Stimulated activated effector memory CD8-positive, alpha-beta T cell treated with anti-CD3 and anti-CD28 coated beads, Interleukin-12 subunit alpha, Interleukin-12 subunit beta, amount 100 ng/mL, for 72 hours (primary cell): ENCODE results near the gene HPCAL1.

Source experiments
- ATAC-seq: fragments of 150-1000 bp; cut with Tn5 transposase; 2 replicates; pipeline ENCODE4 v1.10.0; 2021
- DNase-seq, 2 donors: peaks; one replicate each; pipeline ENCODE4 v3.0.0; 2021 to 2022; ENCODE audit warnings: low spot score in 2 of 2
- H3K27ac Mint-ChIP-seq: one replicate; pipeline ENCODE4 v1.8.0; 2022; ENCODE audit warnings: mild to moderate bottlenecking, mixed read lengths
- H3K36me3 Mint-ChIP-seq: one replicate; pipeline ENCODE4 v1.8.0; 2022; ENCODE audit warnings: mild to moderate bottlenecking, mixed read lengths
- H3K4me1 Mint-ChIP-seq: one replicate; pipeline ENCODE4 v1.8.0; 2022; ENCODE audit warnings: mixed read lengths
- H3K4me3 Mint-ChIP-seq: one replicate; pipeline ENCODE4 v1.8.0; 2022; ENCODE audit warnings: mild to moderate bottlenecking, mixed read lengths
- H3K9me3 Mint-ChIP-seq: one replicate; pipeline ENCODE4 v1.8.0; 2022; ENCODE audit warnings: mixed read lengths

HPCAL1 gene

DNA sequence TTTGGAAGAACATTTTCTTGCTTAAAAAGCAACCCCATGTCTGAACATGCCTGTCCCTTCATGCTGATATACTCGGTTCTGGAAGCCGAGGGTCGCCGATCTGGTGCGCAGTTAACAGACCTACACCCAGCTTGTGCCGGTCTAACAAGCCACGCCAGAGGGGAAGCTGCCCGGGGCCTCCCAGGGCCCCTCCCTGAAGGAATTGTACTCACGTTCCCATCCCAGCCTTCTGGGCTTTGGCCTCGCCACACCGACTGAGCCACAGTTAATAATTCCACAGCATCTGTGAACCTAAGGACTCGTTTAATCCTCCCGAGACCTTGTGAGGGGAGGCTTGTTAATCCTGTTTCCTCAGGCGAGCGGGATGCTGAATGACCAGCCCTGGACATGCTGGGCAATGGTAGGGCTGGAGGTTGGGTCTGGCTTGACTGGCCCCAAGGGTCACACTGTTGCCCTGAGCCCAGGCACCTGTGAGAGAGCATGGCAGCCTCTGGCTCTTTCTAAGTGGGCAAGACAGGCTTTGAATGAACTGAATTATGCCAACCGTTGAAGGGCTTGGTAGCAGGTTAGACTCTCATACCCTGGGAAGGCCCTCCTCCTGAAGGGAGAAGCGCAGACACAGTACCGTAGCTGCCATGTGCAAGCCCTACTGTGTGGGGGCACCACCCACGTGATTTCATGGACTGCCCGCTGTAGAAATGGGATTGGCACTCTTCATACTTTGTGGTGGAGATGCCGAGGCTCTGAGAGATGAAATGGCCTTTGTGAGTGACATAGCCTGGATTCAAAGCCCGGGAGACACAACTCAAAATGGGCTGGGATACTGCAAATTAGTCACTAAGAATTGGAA is 173.3 kb downstream of the HPCAL1 start:
- ATAC-seq = no peak
- H3K36me3 Mint-ChIP-seq = no peaks in the 10 kb centered on the region
- no peak overlapping the region for H3K27ac Mint-ChIP-seq
- H3K4me3 Mint-ChIP-seq = no peak overlapping the region
- H3K4me1 Mint-ChIP-seq = peaks cover 25% of the 10 kb centered on the region
- DNase-seq = no peak
- H3K9me3 Mint-ChIP-seq = no peaks in the 10 kb centered on the region

GRCh38 chr2:10476723-10477442 is 174.2 kb downstream of the HPCAL1 start:
- Mint-ChIP-seq H3K36me3 (no peaks in the 10 kb centered on the region), H3K4me3 (no peak overlapping the region), H3K27ac (peak overlapping the region; percentile 26), H3K4me1 (peaks cover 26% of the 10 kb centered on the region), H3K9me3 (no peaks in the 10 kb centered on the region)
- DNase-seq = no peak
- no peak for ATAC-seq
